KMS-11 (cell line): ENCODE results near the gene OR13F1.

Source experiments
- H2AFZ ChIP-seq: fragments of 200-600 bp; sonication (generic); 2 replicates; pipeline ENCODE4 v1.6.1; 2016; ENCODE audit warnings: antibody characterized with exemption, mixed run types, low read depth
- H3K27ac ChIP-seq: fragments of 200-600 bp; sonication (generic); 2 replicates; pipeline ENCODE4 v1.6.1; 2016; ENCODE audit warnings: mild to moderate bottlenecking, mixed run types
- H3K27me3 ChIP-seq: fragments of 200-600 bp; sonication (generic); 2 replicates; pipeline ENCODE4 v1.6.1; 2017; ENCODE audit warnings: mild to moderate bottlenecking, low read depth, mixed run types, moderate library complexity; ENCODE audit not compliant: insufficient read depth
- H3K36me3 ChIP-seq: fragments of 200-600 bp; sonication (generic); 2 replicates; pipeline ENCODE4 v1.6.1; 2017; ENCODE audit warnings: mild to moderate bottlenecking, mixed run types; ENCODE audit not compliant: insufficient read depth
- H3K4me1 ChIP-seq: fragments of 200-600 bp; sonication (generic); 2 replicates; pipeline ENCODE4 v1.6.1; 2016; ENCODE audit warnings: mild to moderate bottlenecking, low read depth, mixed run types; ENCODE audit not compliant: poor library complexity, severe bottlenecking
- H3K4me2 ChIP-seq: fragments of 200-600 bp; sonication (generic); 2 replicates; pipeline ENCODE4 v1.7.0; 2016; ENCODE audit warnings: mild to moderate bottlenecking, mixed run types
- H3K4me3 ChIP-seq: fragments of 200-600 bp; sonication (generic); IDR thresholded peaks from 2 replicates; pipeline ENCODE4 v1.6.1; 2017; ENCODE audit warnings: low read depth, low read length, mixed read lengths; ENCODE audit not compliant: insufficient read depth
- H3K79me2 ChIP-seq: fragments of 200-600 bp; sonication (generic); 2 replicates; pipeline ENCODE4 v1.6.1; 2016; ENCODE audit warnings: low read depth, mixed run types; ENCODE audit not compliant: insufficient read depth
- H3K9ac ChIP-seq: fragments of 200-600 bp; sonication (generic); 2 replicates; pipeline ENCODE4 v1.6.1; 2016; ENCODE audit warnings: mild to moderate bottlenecking, mixed run types
- H4K20me1 ChIP-seq: fragments of 200-600 bp; sonication (generic); 2 replicates; pipeline ENCODE4 v1.6.1; 2016; ENCODE audit warnings: mild to moderate bottlenecking, mixed run types; ENCODE audit not compliant: insufficient read depth
- CTCF ChIP-seq: fragments of 200-600 bp; sonication (generic); conservative IDR thresholded peaks from 2 replicates; pipeline ENCODE4 v1.6.1; 2017; ENCODE audit warnings: low read depth, mild to moderate bottlenecking, antibody characterized with exemption, low read length, moderate library complexity, mixed read lengths

Gene OR13F1

GRCh38 chr9:104503963-104504362 lies at the start of gene OR13F1:
TSS of gene OR13F1 (plus strand) at chr9:104504263. CDS start at chr9:104504263, 0 bp downstream.
- no peaks in the 10 kb centered on the region for H3K79me2 ChIP-seq
- no peaks in the 10 kb centered on the region for H3K36me3 ChIP-seq
- no peak within 1 kb of the TSS for H3K27ac ChIP-seq
- H3K27me3 ChIP-seq: no peaks in the 10 kb centered on the region
- H4K20me1 ChIP-seq: no peaks in the 10 kb centered on the region
- H3K4me1 ChIP-seq: no peaks in the 10 kb centered on the region
- H3K9ac ChIP-seq: no peak within 1 kb of the TSS
- TF ChIP-seq CTCF: no peak
- no peak within 1 kb of the TSS for H2AFZ ChIP-seq
- H3K4me3 ChIP-seq: no peak within 1 kb of the TSS
- H3K4me2 ChIP-seq: no peak within 1 kb of the TSS

- H3K36me3 ChIP-seq: no peaks in the 10 kb centered on the region
- TF ChIP-seq CTCF: no peak
These were observed 47.2 kb upstream of the OR13F1 start for GRCh38 chr9:104456831-104457230.

GRCh38 chr9:104463864-104464263 lies 40.2 kb upstream of the OR13F1 start:
- H4K20me1 ChIP-seq: no peaks in the 10 kb centered on the region
- no peak overlapping the region for H3K9ac ChIP-seq
- H3K79me2 ChIP-seq: no peaks in the 10 kb centered on the region
- H3K4me2 ChIP-seq: no peak overlapping the region
- H3K27me3 ChIP-seq: no peaks in the 10 kb centered on the region
- no peak overlapping the region for H2AFZ ChIP-seq
- H3K4me3 ChIP-seq: no peak overlapping the region
- H3K27ac ChIP-seq: no peak overlapping the region
- no peaks in the 10 kb centered on the region for H3K4me1 ChIP-seq
- TF ChIP-seq CTCF: no peak
- H3K36me3 ChIP-seq: no peaks in the 10 kb centered on the region

More at GRCh38 chr9:104456831-104457230, 47.2 kb upstream of the OR13F1 start:
- no peak overlapping the region for H3K4me3 ChIP-seq
- no peaks in the 10 kb centered on the region for H3K27me3 ChIP-seq
- H3K4me1 ChIP-seq: no peaks in the 10 kb centered on the region
- no peak overlapping the region for H2AFZ ChIP-seq
- no peak overlapping the region for H3K4me2 ChIP-seq
- H3K9ac ChIP-seq: no peak overlapping the region
- no peaks in the 10 kb centered on the region for H3K79me2 ChIP-seq
- H3K27ac ChIP-seq: no peak overlapping the region
- no peaks in the 10 kb centered on the region for H4K20me1 ChIP-seq

- Histone ChIP-seq H3K27me3 (no peaks in the 10 kb centered on the region), H3K9ac (no peak overlapping the region), H2AFZ (no peak overlapping the region), H4K20me1 (no peaks in the 10 kb centered on the region), H3K36me3 (no peaks in the 10 kb centered on the region), H3K4me2 (no peak overlapping the region), H3K4me3 (no peak overlapping the region), H3K4me1 (no peaks in the 10 kb centered on the region), H3K27ac (no peak overlapping the region), H3K79me2 (no peaks in the 10 kb centered on the region)
- no peak for TF ChIP-seq CTCF
These were observed 35.8 kb upstream of the OR13F1 start for GRCh38 chr9:104468261-104468660.
